BJ (cell line): ENCODE results near the gene DMD. TPM values are rescaled to one million over a fixed set of nuclear protein-coding genes. Genes with fewer than 3 reads are reported as not detected.

Source experiments
- CTCF ChIA-PET: fragments of 350-600 bp; formaldehyde crosslinking; extraction: SDS; loops from one replicate; lab custom pipeline; 2021; ENCODE audit warnings: antibody characterized with exemption, inconsistent platforms; lab: Yijun Ruan, JAX
- POLR2A ChIA-PET: fragments of 300-600 bp; sonication (Branson Sonifier 250); formaldehyde crosslinking; extraction: SDS; loops from one replicate; lab custom pipeline; 2021; ENCODE audit warnings: antibody characterized with exemption; lab: Charles Lee
- DNase-seq: peaks from one replicate; pipeline ENCODE4 v3.0.0-alpha.2; 2011; ENCODE audit warnings: low read depth
- H3K27me3 ChIP-seq: 2 replicates; pipeline ENCODE4 v1.6.0; 2011; ENCODE audit warnings: low read length; ENCODE audit not compliant: control insufficient read depth, insufficient read depth
- H3K36me3 ChIP-seq: 2 replicates; pipeline ENCODE4 v1.5.1; 2011; ENCODE audit warnings: low read length; ENCODE audit not compliant: control insufficient read depth, insufficient read depth
- H3K4me3 ChIP-seq: 2 replicates; pipeline ENCODE4 v1.5.1; 2011; ENCODE audit warnings: low read depth, mild to moderate bottlenecking, control low read depth, low read length
- CTCF ChIP-seq: IDR thresholded peaks from 2 replicates; pipeline ENCODE4 v1.5.1; 2011; ENCODE audit warnings: low read depth, mild to moderate bottlenecking, control low read depth, inconsistent platforms, low read length, moderate library complexity; ENCODE audit not compliant: insufficient read depth
- polyA plus RNA-seq: library from polyadenylated mRNA; depleted of rRNA; stranded (reverse); fragments of >200 nt; gene quantifications from 2 replicates; pipeline ENCODE4 v1.2.3, GENCODE V29; 2011

Gene DMD
- polyA plus RNA-seq, 1 experiment, result 12.5 TPM

- Histone ChIP-seq H3K4me3 (no peak overlapping the region), H3K27me3 (no peaks in the 10 kb centered on the region), H3K36me3 (no peaks in the 10 kb centered on the region)
- DNase-seq, result no peak
- ChIA-PET CTCF (no interaction called here), POLR2A (no interaction called here)
- no peak for TF ChIP-seq CTCF
Measured at GRCh38 chrX:31124536-31124935, 2086.8 kb downstream of the DMD start.

- Histone ChIP-seq H3K36me3 (no peaks in the 10 kb centered on the region), H3K4me3 (no peak overlapping the region), H3K27me3 (no peaks in the 10 kb centered on the region)
- CTCF ChIA-PET, result no interaction called here
- DNase-seq, result no peak
- POLR2A ChIA-PET, result no interaction called here
- no peak for TF ChIP-seq CTCF
Measured at GRCh38 chrX:31123335-31123734, 2088.0 kb downstream of the DMD start.

- TF ChIP-seq CTCF, result no peak
- no peaks in the 10 kb centered on the region for H3K36me3 ChIP-seq
- H3K4me3 ChIP-seq, result no peak overlapping the region
- no peaks in the 10 kb centered on the region for H3K27me3 ChIP-seq
- CTCF ChIA-PET, result no interaction called here
- POLR2A ChIA-PET, result no interaction called here
- DNase-seq, result no peak
Measured at GRCh38 chrX:31117266-31117665, 2094.1 kb downstream of the DMD start.

- CTCF ChIA-PET, result no interaction called here
- POLR2A ChIA-PET, result no interaction called here
- no peak for DNase-seq
- H3K36me3 ChIP-seq, result no peaks in the 10 kb centered on the region
- H3K4me3 ChIP-seq, result no peak overlapping the region
- H3K27me3 ChIP-seq, result no peaks in the 10 kb centered on the region
- no peak for TF ChIP-seq CTCF
Measured at GRCh38 chrX:31115398-31115797, 2096.0 kb downstream of the DMD start.

GRCh38 chrX:31114858-31115257 lies 2096.5 kb downstream of the DMD start:
- TF ChIP-seq CTCF, result no peak
- DNase-seq, result no peak
- ChIA-PET CTCF (no interaction called here), POLR2A (no interaction called here)
- Histone ChIP-seq H3K27me3 (no peaks in the 10 kb centered on the region), H3K4me3 (no peak overlapping the region), H3K36me3 (no peaks in the 10 kb centered on the region)
